HEK293 (cell line): ENCODE results near the gene UMAD1.

Experiments
- CTCF ChIA-PET: fragments of 350-600 bp; formaldehyde crosslinking; extraction: SDS; loops from one replicate; lab custom pipeline; 2021; ENCODE audit warnings: antibody characterized with exemption; lab: Yijun Ruan, JAX
- POLR2A ChIA-PET: fragments of 300-600 bp; formaldehyde crosslinking; extraction: SDS; loops from one replicate; lab custom pipeline; 2020; ENCODE audit warnings: antibody characterized with exemption, inconsistent platforms; lab: Yijun Ruan, JAX
- H3K27ac ChIP-seq: fragments of 200-500 bp; sonication (Bioruptor generic); 2 replicates; pipeline ENCODE4 v1.5.1; 2014; ENCODE audit warnings: low read depth, low read length, control low read depth, inconsistent platforms; ENCODE audit errors: extremely low read depth
- H3K36me3 ChIP-seq, 2 experiments: fragments of 200-500 bp in 1 of 2; sonication (Bioruptor generic) in 1 of 2; 1 replicate in 1 of 2; 2 replicates in 1 of 2; pipeline ENCODE4 v1.5.1; 2014 to 2017; ENCODE audit warnings: inconsistent platforms in 2 of 2, low read length in 2 of 2; ENCODE audit not compliant: control insufficient read depth in 2 of 2, insufficient read depth in 1 of 2
- H3K4me1 ChIP-seq: fragments of 200-500 bp; sonication (Bioruptor generic); 2 replicates; pipeline ENCODE4 v1.5.1; 2014; ENCODE audit warnings: mild to moderate bottlenecking, low read length, inconsistent platforms; ENCODE audit not compliant: control insufficient read depth, insufficient read depth
- H3K4me3 ChIP-seq: 2 replicates; pipeline ENCODE4 v1.5.1; 2011; ENCODE audit warnings: low read depth, mild to moderate bottlenecking, control low read depth, low read length, moderate library complexity
- H3K9me3 ChIP-seq: fragments of 200-500 bp; sonication (Bioruptor generic); 2 replicates; pipeline ENCODE4 v1.5.1; 2014; ENCODE audit warnings: low read depth, low read length, inconsistent platforms; ENCODE audit not compliant: control insufficient read depth, insufficient read depth
- BCL11B ChIP-seq: fragments of 450-650 bp; formaldehyde crosslinking; IDR thresholded peaks from 2 replicates; pipeline ENCODE4 v1.5.1; 2016; ENCODE audit warnings: low read depth, missing biosample characterization, missing genetic modification characterization
- SP7 ChIP-seq: fragments of 450-650 bp; formaldehyde crosslinking; IDR thresholded peaks from 2 replicates; pipeline ENCODE4 v1.5.1; 2016; ENCODE audit warnings: missing biosample characterization, missing genetic modification characterization
- TSHZ1 ChIP-seq: fragments of 450-650 bp; formaldehyde crosslinking; IDR thresholded peaks from 2 replicates; pipeline ENCODE4 v1.5.1; 2016; ENCODE audit warnings: missing biosample characterization, missing genetic modification characterization, borderline replicate concordance
- ZBTB10 ChIP-seq: fragments of 450-650 bp; formaldehyde crosslinking; IDR thresholded peaks from 2 replicates; pipeline ENCODE4 v1.5.1; 2016; ENCODE audit warnings: missing biosample characterization, missing genetic modification characterization
- ZFP3 ChIP-seq: fragments of 450-650 bp; formaldehyde crosslinking; IDR thresholded peaks from 2 replicates; pipeline ENCODE4 v1.5.1; 2016; ENCODE audit warnings: low read depth, missing biosample characterization, missing genetic modification characterization
- ZNF121 ChIP-seq: fragments of 450-650 bp; formaldehyde crosslinking; IDR thresholded peaks from 2 replicates; pipeline ENCODE4 v1.5.1; 2016; ENCODE audit warnings: missing biosample characterization, missing genetic modification characterization
- ZNF292 ChIP-seq: fragments of 450-650 bp; formaldehyde crosslinking; IDR thresholded peaks from 2 replicates; pipeline ENCODE4 v1.5.1; 2016; ENCODE audit warnings: low read depth, missing biosample characterization, missing genetic modification characterization, borderline replicate concordance
- ZNF555 ChIP-seq: fragments of 450-650 bp; formaldehyde crosslinking; conservative IDR thresholded peaks from 2 replicates; pipeline ENCODE4 v1.5.1; 2017; ENCODE audit warnings: missing biosample characterization, mild to moderate bottlenecking, missing genetic modification characterization, inconsistent platforms
- ZNF791 ChIP-seq: fragments of 450-650 bp; formaldehyde crosslinking; IDR thresholded peaks from 2 replicates; pipeline ENCODE4 v1.5.1; 2016; ENCODE audit warnings: missing biosample characterization, missing genetic modification characterization
- ZSCAN16 ChIP-seq: fragments of 450-650 bp; formaldehyde crosslinking; IDR thresholded peaks from 2 replicates; pipeline ENCODE4 v1.5.1; 2016; ENCODE audit warnings: missing biosample characterization, missing genetic modification characterization
- TF ChIP-seq, protein P1 (sequence below): fragments of 450-650 bp; formaldehyde crosslinking; IDR thresholded peaks from 2 replicates; pipeline ENCODE4 v1.5.1; 2016; ENCODE audit warnings: missing biosample characterization, missing genetic modification characterization
- TF ChIP-seq, protein P2 (sequence below): sonication (generic); formaldehyde crosslinking; IDR thresholded peaks from 2 replicates; pipeline ENCODE4 v1.8.1; 2022; ENCODE audit warnings: mild to moderate bottlenecking, moderate library complexity, missing genetic modification reagents

UMAD1 gene

GRCh38 chr7:7869036-7869435 is 228.5 kb downstream of the UMAD1 start (continued):
- TF ChIP-seq TSHZ1 (tag by site-specific recombination) = no peak
- TF ChIP-seq ZBTB10 (tag by site-specific recombination) = no peak
- TF ChIP-seq SP7 (tag by site-specific recombination) = no peak

- no peaks in the 10 kb centered on the region for H3K36me3 ChIP-seq
- no peaks in the 10 kb centered on the region for H3K4me1 ChIP-seq
- no peaks in the 10 kb centered on the region for H3K9me3 ChIP-seq
- CTCF ChIA-PET = interaction anchor here (0.5 kb wide), 1 partner anchor 131 kb away, joined by 3 read pairs; no protein-coding TSS in a partner anchor
- no peak overlapping the region for H3K27ac ChIP-seq
- no peak overlapping the region for H3K4me3 ChIP-seq
- POLR2A ChIA-PET = no interaction called here
- TF ChIP-seq ZSCAN16 (no peak), BCL11B (no peak), ZNF555 (tag by site-specific recombination) (no peak)
- TF ChIP-seq, all 188 proteins: peak for 0
Measured at GRCh38 chr7:7869651-7870050, 229.1 kb downstream of the UMAD1 start.

GRCh38 chr7:7870555-7870954 is 230.0 kb downstream of the UMAD1 start:
- ChIA-PET CTCF (interaction anchor here (0.8 kb wide), 1 partner anchor 347 kb away, joined by 3 read pairs; no protein-coding TSS in a partner anchor), POLR2A (no interaction called here)
- Histone ChIP-seq H3K9me3 (no peaks in the 10 kb centered on the region), H3K36me3 (no peaks in the 10 kb centered on the region), H3K4me1 (no peaks in the 10 kb centered on the region), H3K27ac (no peak overlapping the region)
- TF ChIP-seq ZNF791 (no peak), ZFP3 (tag by site-specific recombination) (no peak), TSHZ1 (tag by site-specific recombination) (no peak), ZBTB10 (tag by site-specific recombination) (no peak), ZNF292 (tag by site-specific recombination) (no peak), SP7 (tag by site-specific recombination) (no peak), ZNF121 (tag by site-specific recombination) (no peak)
- TF ChIP-seq, protein P1, sequence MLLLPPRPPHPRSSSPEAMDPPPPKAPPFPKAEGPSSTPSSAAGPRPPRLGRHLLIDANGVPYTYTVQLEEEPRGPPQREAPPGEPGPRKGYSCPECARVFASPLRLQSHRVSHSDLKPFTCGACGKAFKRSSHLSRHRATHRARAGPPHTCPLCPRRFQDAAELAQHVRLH (tag by site-specific recombination) = no peak
- TF ChIP-seq, protein P2, sequence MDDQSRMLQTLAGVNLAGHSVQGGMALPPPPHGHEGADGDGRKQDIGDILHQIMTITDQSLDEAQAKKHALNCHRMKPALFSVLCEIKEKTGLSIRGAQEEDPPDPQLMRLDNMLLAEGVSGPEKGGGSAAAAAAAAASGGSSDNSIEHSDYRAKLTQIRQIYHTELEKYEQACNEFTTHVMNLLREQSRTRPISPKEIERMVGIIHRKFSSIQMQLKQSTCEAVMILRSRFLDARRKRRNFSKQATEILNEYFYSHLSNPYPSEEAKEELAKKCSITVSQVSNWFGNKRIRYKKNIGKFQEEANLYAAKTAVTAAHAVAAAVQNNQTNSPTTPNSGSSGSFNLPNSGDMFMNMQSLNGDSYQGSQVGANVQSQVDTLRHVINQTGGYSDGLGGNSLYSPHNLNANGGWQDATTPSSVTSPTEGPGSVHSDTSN (CRISPR knock-in tag) = no peak
- TF ChIP-seq, all 188 proteins: peak for 0
- no peak overlapping the region for H3K4me3 ChIP-seq
